ENCODE data around the gene ING2. TPM values are rescaled to one million over a fixed set of nuclear protein-coding genes. Genes with fewer than 3 reads are reported as not detected.
"Not testable (repeated sequence)": the region's sequence is repeated elsewhere in the genome, so short reads cannot be mapped to it uniquely, and the experiment has no call there.

Gene ING2
- polyA plus RNA-seq, 1 donor from 2014 or later: 27.2 TPM

DNA sequence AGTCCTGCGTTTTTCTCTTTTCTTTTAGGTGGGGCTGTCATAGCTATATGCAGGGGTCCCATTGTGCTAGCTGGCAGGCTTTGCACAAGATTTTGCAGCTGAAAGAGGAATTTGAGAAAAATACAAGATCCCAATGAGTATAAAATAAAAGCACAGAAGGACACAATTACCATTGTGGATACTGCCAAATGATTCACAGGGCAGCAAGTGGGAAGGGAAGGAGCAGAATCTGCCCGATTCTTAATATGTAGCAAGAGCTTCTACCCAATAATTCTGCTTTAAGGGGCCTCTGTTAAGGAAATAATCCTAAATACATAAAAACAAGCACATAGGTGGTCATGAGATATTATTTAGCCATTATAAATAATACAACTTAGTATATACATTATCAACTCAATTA, 25.9 kb upstream of the ING2 start:
- Histone ChIP-seq H3K9ac (ENCODE audit: low read length) (no peak overlapping the region), H2AFZ (ENCODE audit: low read depth, low read length) (no peak overlapping the region), H3K9me3 (ENCODE audit: low read length) (no peaks in the 10 kb centered on the region), H3K4me2 (ENCODE audit: low read length) (no peak overlapping the region), H3K4me3 (ENCODE audit: low read length) (no peak overlapping the region), H3K9me2 (ENCODE audit: insufficient read depth, low read length) (no peaks in the 10 kb centered on the region), H3K27me3 (ENCODE audit: insufficient read depth, low read depth, low read length) (no peaks in the 10 kb centered on the region), H3K36me3 (ENCODE audit: insufficient read depth, low read length) (no peaks in the 10 kb centered on the region), H3F3A (ENCODE audit: insufficient read depth, low read length, poor library complexity, severe bottlenecking) (no peaks in the 10 kb centered on the region), H3K27ac (ENCODE audit: low read length) (no peak overlapping the region), H3K79me2 (replicated peaks; ENCODE audit: insufficient read depth, low read length) (no peaks in the 10 kb centered on the region), H4K20me1 (ENCODE audit: insufficient read depth) (no peaks in the 10 kb centered on the region)
- no peak for TF ChIP-seq POLR2AphosphoS5 (IDR thresholded peaks at IDR 0.05)
- no peak for TF ChIP-seq RAD21 (conservative IDR thresholded peaks at IDR 0.05)
- TF ChIP-seq, protein P1, sequence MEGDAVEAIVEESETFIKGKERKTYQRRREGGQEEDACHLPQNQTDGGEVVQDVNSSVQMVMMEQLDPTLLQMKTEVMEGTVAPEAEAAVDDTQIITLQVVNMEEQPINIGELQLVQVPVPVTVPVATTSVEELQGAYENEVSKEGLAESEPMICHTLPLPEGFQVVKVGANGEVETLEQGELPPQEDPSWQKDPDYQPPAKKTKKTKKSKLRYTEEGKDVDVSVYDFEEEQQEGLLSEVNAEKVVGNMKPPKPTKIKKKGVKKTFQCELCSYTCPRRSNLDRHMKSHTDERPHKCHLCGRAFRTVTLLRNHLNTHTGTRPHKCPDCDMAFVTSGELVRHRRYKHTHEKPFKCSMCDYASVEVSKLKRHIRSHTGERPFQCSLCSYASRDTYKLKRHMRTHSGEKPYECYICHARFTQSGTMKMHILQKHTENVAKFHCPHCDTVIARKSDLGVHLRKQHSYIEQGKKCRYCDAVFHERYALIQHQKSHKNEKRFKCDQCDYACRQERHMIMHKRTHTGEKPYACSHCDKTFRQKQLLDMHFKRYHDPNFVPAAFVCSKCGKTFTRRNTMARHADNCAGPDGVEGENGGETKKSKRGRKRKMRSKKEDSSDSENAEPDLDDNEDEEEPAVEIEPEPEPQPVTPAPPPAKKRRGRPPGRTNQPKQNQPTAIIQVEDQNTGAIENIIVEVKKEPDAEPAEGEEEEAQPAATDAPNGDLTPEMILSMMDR (IDR thresholded peaks at IDR 0.05; ENCODE audit: poor library complexity, severe bottlenecking): no peak
- TF ChIP-seq, protein P2, sequence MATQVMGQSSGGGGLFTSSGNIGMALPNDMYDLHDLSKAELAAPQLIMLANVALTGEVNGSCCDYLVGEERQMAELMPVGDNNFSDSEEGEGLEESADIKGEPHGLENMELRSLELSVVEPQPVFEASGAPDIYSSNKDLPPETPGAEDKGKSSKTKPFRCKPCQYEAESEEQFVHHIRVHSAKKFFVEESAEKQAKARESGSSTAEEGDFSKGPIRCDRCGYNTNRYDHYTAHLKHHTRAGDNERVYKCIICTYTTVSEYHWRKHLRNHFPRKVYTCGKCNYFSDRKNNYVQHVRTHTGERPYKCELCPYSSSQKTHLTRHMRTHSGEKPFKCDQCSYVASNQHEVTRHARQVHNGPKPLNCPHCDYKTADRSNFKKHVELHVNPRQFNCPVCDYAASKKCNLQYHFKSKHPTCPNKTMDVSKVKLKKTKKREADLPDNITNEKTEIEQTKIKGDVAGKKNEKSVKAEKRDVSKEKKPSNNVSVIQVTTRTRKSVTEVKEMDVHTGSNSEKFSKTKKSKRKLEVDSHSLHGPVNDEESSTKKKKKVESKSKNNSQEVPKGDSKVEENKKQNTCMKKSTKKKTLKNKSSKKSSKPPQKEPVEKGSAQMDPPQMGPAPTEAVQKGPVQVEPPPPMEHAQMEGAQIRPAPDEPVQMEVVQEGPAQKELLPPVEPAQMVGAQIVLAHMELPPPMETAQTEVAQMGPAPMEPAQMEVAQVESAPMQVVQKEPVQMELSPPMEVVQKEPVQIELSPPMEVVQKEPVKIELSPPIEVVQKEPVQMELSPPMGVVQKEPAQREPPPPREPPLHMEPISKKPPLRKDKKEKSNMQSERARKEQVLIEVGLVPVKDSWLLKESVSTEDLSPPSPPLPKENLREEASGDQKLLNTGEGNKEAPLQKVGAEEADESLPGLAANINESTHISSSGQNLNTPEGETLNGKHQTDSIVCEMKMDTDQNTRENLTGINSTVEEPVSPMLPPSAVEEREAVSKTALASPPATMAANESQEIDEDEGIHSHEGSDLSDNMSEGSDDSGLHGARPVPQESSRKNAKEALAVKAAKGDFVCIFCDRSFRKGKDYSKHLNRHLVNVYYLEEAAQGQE (IDR thresholded peaks at IDR 0.05; ENCODE audit: borderline replicate concordance): no peak
- no peak for TF ChIP-seq EP300 (conservative IDR thresholded peaks at IDR 0.05; ENCODE audit: poor library complexity, severe bottlenecking)
- no peak for TF ChIP-seq MXI1 (conservative IDR thresholded peaks at IDR 0.05; ENCODE audit: poor library complexity, severe bottlenecking)
- TF ChIP-seq SMC3 (conservative IDR thresholded peaks at IDR 0.05; ENCODE audit: poor library complexity): no peak
- TF ChIP-seq EZH2 (IDR thresholded peaks at IDR 0.05; ENCODE audit: borderline replicate concordance, insufficient read depth, low read length, poor library complexity, severe bottlenecking): no peak
- no peak for TF ChIP-seq TAF1 (IDR thresholded peaks at IDR 0.05; ENCODE audit: low read depth)

DNA sequence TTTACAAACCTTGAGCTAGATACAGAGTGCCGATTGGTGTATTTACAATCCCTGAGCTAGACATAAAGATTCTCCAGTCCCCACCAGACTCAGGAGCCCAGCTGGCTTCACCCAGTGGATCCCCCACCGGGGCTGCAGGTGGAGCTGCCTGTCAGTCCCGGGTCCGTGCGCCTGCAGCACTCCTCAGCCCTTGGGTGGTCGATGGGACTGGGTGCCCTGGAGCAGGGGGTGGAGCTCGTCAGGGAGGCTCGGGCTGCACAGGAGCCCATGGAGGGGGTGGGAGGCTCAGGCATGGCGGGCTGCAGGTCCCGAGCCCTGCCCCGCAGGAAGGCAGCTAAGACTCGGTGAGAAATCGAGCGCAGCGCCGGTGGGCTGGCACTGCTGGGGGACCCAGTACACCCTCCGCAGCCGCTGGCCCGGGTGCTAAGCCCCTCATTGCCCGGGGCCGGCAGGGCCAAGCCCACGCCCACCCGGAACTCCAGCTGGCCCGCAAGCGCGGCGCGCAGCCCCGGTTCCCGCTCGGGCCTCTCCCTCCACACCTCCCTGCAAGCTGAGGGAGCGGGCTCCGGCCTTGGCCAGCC, 22.3 kb upstream of the ING2 start:
- H3K9me3 ChIP-seq (ENCODE audit: low read length); H2AFZ ChIP-seq (ENCODE audit: low read depth, low read length); H3K27ac ChIP-seq (ENCODE audit: low read length); H3K4me2 ChIP-seq (ENCODE audit: low read length); H4K20me1 ChIP-seq (ENCODE audit: insufficient read depth); H3K4me3 ChIP-seq (ENCODE audit: low read length); H3F3A ChIP-seq (ENCODE audit: insufficient read depth, low read length, poor library complexity, severe bottlenecking); H3K36me3 ChIP-seq (ENCODE audit: insufficient read depth, low read length); H3K79me2 ChIP-seq (replicated peaks; ENCODE audit: insufficient read depth, low read length); H3K9ac ChIP-seq (ENCODE audit: low read length); H3K9me2 ChIP-seq (ENCODE audit: insufficient read depth, low read length); H3K27me3 ChIP-seq (ENCODE audit: insufficient read depth, low read depth, low read length): not testable (repeated sequence)

DNA sequence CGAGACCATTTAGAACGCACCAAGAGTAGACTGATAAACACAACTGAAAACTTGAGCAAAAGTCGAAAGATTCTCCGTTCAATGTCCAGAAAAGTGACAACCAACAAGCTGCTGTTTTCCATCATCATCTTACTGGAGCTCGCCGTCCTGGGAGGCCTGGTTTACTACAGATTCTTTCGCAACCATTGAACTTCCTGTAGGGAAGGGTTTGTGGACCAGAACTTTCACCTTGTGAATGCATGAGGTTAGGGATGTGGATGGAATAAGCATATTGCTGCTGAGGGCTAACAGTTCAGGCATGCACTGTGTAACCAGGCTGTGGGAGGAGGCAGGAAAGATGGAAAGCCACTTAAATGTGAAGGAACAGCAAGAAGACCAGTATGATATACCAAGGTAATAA, 20.9 kb upstream of the ING2 start:
- Histone ChIP-seq H3K4me2 (ENCODE audit: low read length) (no peak overlapping the region), H4K20me1 (ENCODE audit: insufficient read depth) (no peaks in the 10 kb centered on the region), H3K36me3 (ENCODE audit: insufficient read depth, low read length) (no peaks in the 10 kb centered on the region), H3K27ac (ENCODE audit: low read length) (no peak overlapping the region), H3K27me3 (ENCODE audit: insufficient read depth, low read depth, low read length) (no peaks in the 10 kb centered on the region), H3K9me2 (ENCODE audit: insufficient read depth, low read length) (no peaks in the 10 kb centered on the region), H3F3A (ENCODE audit: insufficient read depth, low read length, poor library complexity, severe bottlenecking) (no peaks in the 10 kb centered on the region), H3K4me3 (ENCODE audit: low read length) (no peak overlapping the region), H3K9ac (ENCODE audit: low read length) (no peak overlapping the region), H3K79me2 (replicated peaks; ENCODE audit: insufficient read depth, low read length) (no peaks in the 10 kb centered on the region), H2AFZ (ENCODE audit: low read depth, low read length) (no peak overlapping the region), H3K9me3 (ENCODE audit: low read length) (no peaks in the 10 kb centered on the region)
- TF ChIP-seq EZH2 (IDR thresholded peaks at IDR 0.05; ENCODE audit: borderline replicate concordance, insufficient read depth, low read length, poor library complexity, severe bottlenecking) (no peak), SMC3 (conservative IDR thresholded peaks at IDR 0.05; ENCODE audit: poor library complexity) (no peak), RAD21 (conservative IDR thresholded peaks at IDR 0.05) (no peak), MXI1 (conservative IDR thresholded peaks at IDR 0.05; ENCODE audit: poor library complexity, severe bottlenecking) (no peak), TAF1 (IDR thresholded peaks at IDR 0.05; ENCODE audit: low read depth) (no peak), EP300 (conservative IDR thresholded peaks at IDR 0.05; ENCODE audit: poor library complexity, severe bottlenecking) (no peak), POLR2AphosphoS5 (IDR thresholded peaks at IDR 0.05) (no peak)
- TF ChIP-seq, protein P1 (IDR thresholded peaks at IDR 0.05; ENCODE audit: poor library complexity, severe bottlenecking): no peak
- TF ChIP-seq, protein P2 (IDR thresholded peaks at IDR 0.05; ENCODE audit: borderline replicate concordance): no peak
